Measurements from ENCODE around the gene CNNM3.

- TF ChIP-seq EZH2 (IDR thresholded peaks at IDR 0.05; ENCODE audit: insufficient read depth, low read length), result no peak
- TF ChIP-seq, protein P1, sequence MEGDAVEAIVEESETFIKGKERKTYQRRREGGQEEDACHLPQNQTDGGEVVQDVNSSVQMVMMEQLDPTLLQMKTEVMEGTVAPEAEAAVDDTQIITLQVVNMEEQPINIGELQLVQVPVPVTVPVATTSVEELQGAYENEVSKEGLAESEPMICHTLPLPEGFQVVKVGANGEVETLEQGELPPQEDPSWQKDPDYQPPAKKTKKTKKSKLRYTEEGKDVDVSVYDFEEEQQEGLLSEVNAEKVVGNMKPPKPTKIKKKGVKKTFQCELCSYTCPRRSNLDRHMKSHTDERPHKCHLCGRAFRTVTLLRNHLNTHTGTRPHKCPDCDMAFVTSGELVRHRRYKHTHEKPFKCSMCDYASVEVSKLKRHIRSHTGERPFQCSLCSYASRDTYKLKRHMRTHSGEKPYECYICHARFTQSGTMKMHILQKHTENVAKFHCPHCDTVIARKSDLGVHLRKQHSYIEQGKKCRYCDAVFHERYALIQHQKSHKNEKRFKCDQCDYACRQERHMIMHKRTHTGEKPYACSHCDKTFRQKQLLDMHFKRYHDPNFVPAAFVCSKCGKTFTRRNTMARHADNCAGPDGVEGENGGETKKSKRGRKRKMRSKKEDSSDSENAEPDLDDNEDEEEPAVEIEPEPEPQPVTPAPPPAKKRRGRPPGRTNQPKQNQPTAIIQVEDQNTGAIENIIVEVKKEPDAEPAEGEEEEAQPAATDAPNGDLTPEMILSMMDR (IDR thresholded peaks at IDR 0.05; ENCODE audit: insufficient read depth, low read depth, low read length), result no peak
Measured at GRCh38 chr2:96874198-96874831, 58.2 kb downstream of the CNNM3 start.

All from astrocyte (in vitro differentiated cells and primary cell).